ENCODE results near the gene GSG1L2. TPM values are rescaled to one million over a fixed set of nuclear protein-coding genes. Genes with fewer than 3 reads are reported as not detected.

The GSG1L2 gene
- total and polyA plus RNA-seq, 7 donors, result not detected

- no peaks in the 10 kb centered on the region for H3K4me1 ChIP-seq
- DNase-seq, result no peak
- no peak overlapping the region for H3K27ac ChIP-seq
- no peaks in the 10 kb centered on the region for H3K27me3 ChIP-seq
- no peaks in the 10 kb centered on the region for H3K36me3 ChIP-seq
- no peaks in the 10 kb centered on the region for H3K9me3 ChIP-seq
- intact Hi-C loops (cut with DNase I), result no loop called here
- TF ChIP-seq POLR2AphosphoS5 (IDR thresholded peaks at IDR 0.05) (no peak), EP300 (IDR thresholded peaks at IDR 0.05) (no peak), CTCF (IDR thresholded peaks at IDR 0.05) (no peak), POLR2A (IDR thresholded peaks at IDR 0.05) (no peak)
- WGBS, 2 donors, result 68 to 78% methylated on average over 4 of the region's 4 CpGs
- no peak overlapping the region for H3K4me3 ChIP-seq
Observed at GRCh38 chr17:9810100-9810949, 11.6 kb downstream of the GSG1L2 start.

GRCh38 chr17:9809409-9809808 is 12.5 kb downstream of the GSG1L2 start:
- no peaks in the 10 kb centered on the region for H3K27me3 ChIP-seq
- no peaks in the 10 kb centered on the region for H3K36me3 ChIP-seq
- intact Hi-C loops (cut with DNase I), result no loop called here
- no peak for DNase-seq
- no peaks in the 10 kb centered on the region for H3K4me1 ChIP-seq
- no peak overlapping the region for H3K4me3 ChIP-seq
- no peak overlapping the region for H3K27ac ChIP-seq
- 92% methylated on average over 8 of the region's 8 CpGs for WGBS, 2 donors
- TF ChIP-seq CTCF (IDR thresholded peaks at IDR 0.05) (no peak), EP300 (IDR thresholded peaks at IDR 0.05) (no peak), POLR2AphosphoS5 (IDR thresholded peaks at IDR 0.05) (no peak), POLR2A (IDR thresholded peaks at IDR 0.05) (no peak)
- H3K9me3 ChIP-seq, result no peaks in the 10 kb centered on the region

- Histone ChIP-seq H3K27me3 (peaks cover 0 to 6% (median 0%) of the 10 kb centered on the region in 3 donors), H3K9me3 (no peaks in the 10 kb centered on the region), H3K27ac (no peak overlapping the region), H3K4me3 (no peak overlapping the region), H3K4me1 (no peaks in the 10 kb centered on the region), H3K36me3 (no peaks in the 10 kb centered on the region)
- WGBS, 2 donors, result 74 to 79% methylated on average over 6 of the region's 6 CpGs
- DNase-seq, result no peak
- intact Hi-C loops (cut with DNase I), result no loop called here
- no peak for TF ChIP-seq CTCF (IDR thresholded peaks at IDR 0.05)
- no peak for TF ChIP-seq POLR2A (IDR thresholded peaks at IDR 0.05)
- no peak for TF ChIP-seq EP300 (IDR thresholded peaks at IDR 0.05)
- no peak for TF ChIP-seq POLR2AphosphoS5 (IDR thresholded peaks at IDR 0.05)
Observed at GRCh38 chr17:9806699-9807098, 15.2 kb downstream of the GSG1L2 start.

- no peak overlapping the region for H3K27ac ChIP-seq
- no peak overlapping the region for H3K4me3 ChIP-seq
- H3K36me3 ChIP-seq, result no peaks in the 10 kb centered on the region
- DNase-seq, result no peak
- intact Hi-C loops (cut with DNase I), result no loop called here
- 35 to 87% methylated on average over 4 of the region's 4 CpGs for WGBS, 2 donors
- H3K27me3 ChIP-seq, result peaks cover 0 to 6% (median 0%) of the 10 kb centered on the region in 3 donors
- TF ChIP-seq POLR2A (IDR thresholded peaks at IDR 0.05) (no peak), EP300 (IDR thresholded peaks at IDR 0.05) (no peak), POLR2AphosphoS5 (IDR thresholded peaks at IDR 0.05) (no peak), CTCF (IDR thresholded peaks at IDR 0.05) (no peak)
- no peaks in the 10 kb centered on the region for H3K4me1 ChIP-seq
- no peaks in the 10 kb centered on the region for H3K9me3 ChIP-seq
Observed at GRCh38 chr17:9805769-9806168, 16.1 kb downstream of the GSG1L2 start.

Measured in sigmoid colon (tissue), 7 donors.